Measurements from ENCODE around the gene MAGI2. TPM values are rescaled to one million over a fixed set of nuclear protein-coding genes. Genes with fewer than 3 reads are reported as not detected.

MAGI2 gene
- total RNA-seq, 1 donor from 2014 or later = 5.4 TPM

DNA sequence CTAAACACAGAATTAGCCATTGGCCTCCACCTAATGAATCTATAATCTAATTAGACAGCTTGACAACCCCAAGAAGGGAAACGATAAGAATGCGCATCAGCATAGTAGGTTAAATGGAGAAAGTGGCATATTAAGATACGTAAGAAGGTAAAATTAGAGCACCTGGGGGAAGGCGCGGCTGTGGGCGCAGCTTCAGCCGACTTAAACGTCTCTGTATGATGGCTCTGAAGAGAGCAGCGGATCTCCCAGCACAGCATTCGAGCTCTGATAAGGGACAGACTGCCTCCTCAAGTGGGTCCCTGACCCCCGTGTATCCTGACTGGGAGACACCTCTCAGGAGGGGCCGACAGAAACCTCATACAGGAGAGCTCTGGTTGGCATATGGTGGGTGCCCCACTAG lies 1136.1 kb downstream of the MAGI2 start:
- no peaks in the 10 kb centered on the region for H3K4me1 Mint-ChIP-seq (ENCODE audit: low read depth, unreplicated experiment)
- TF ChIP-seq EZH2 (IDR thresholded peaks at IDR 0.05; ENCODE audit: insufficient read depth, low read length) = no peak
- TF ChIP-seq, protein P1, sequence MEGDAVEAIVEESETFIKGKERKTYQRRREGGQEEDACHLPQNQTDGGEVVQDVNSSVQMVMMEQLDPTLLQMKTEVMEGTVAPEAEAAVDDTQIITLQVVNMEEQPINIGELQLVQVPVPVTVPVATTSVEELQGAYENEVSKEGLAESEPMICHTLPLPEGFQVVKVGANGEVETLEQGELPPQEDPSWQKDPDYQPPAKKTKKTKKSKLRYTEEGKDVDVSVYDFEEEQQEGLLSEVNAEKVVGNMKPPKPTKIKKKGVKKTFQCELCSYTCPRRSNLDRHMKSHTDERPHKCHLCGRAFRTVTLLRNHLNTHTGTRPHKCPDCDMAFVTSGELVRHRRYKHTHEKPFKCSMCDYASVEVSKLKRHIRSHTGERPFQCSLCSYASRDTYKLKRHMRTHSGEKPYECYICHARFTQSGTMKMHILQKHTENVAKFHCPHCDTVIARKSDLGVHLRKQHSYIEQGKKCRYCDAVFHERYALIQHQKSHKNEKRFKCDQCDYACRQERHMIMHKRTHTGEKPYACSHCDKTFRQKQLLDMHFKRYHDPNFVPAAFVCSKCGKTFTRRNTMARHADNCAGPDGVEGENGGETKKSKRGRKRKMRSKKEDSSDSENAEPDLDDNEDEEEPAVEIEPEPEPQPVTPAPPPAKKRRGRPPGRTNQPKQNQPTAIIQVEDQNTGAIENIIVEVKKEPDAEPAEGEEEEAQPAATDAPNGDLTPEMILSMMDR (IDR thresholded peaks at IDR 0.05; ENCODE audit: insufficient read depth, low read depth, low read length) = no peak
- H3K36me3 Mint-ChIP-seq (ENCODE audit: low read depth, unreplicated experiment) = no peaks in the 10 kb centered on the region
- no peaks in the 10 kb centered on the region for H3K27me3 Mint-ChIP-seq (ENCODE audit: low read depth, unreplicated experiment)
- Histone ChIP-seq H3K4me2 (ENCODE audit: low read length) (no peak overlapping the region), H3K27me3 (ENCODE audit: insufficient read depth, low read length) (no peaks in the 10 kb centered on the region), H3K4me3 (ENCODE audit: insufficient read depth, low read depth, low read length) (no peak overlapping the region), H3K27ac (ENCODE audit: low read depth, low read length) (no peak overlapping the region), H3K9ac (ENCODE audit: low read length) (no peak overlapping the region), H2AFZ (ENCODE audit: low read depth, low read length) (no peak overlapping the region), H3K4me1 (ENCODE audit: insufficient read depth, low read length) (no peaks in the 10 kb centered on the region), H4K20me1 (ENCODE audit: insufficient read depth, low read length) (no peaks in the 10 kb centered on the region), H3K9me3 (ENCODE audit: insufficient read depth, low read depth, low read length) (no peaks in the 10 kb centered on the region), H3K79me2 (ENCODE audit: insufficient read depth, low read length) (no peaks in the 10 kb centered on the region), H3K36me3 (ENCODE audit: insufficient read depth, low read length) (no peaks in the 10 kb centered on the region)
- H3K27ac Mint-ChIP-seq (ENCODE audit: unreplicated experiment) = no peak overlapping the region
- FAIRE-seq (no peak), DNase-seq (ENCODE audit: low read depth) (no peak)
- H3K9me3 Mint-ChIP-seq (ENCODE audit: unreplicated experiment) = no peaks in the 10 kb centered on the region
- H3K4me3 Mint-ChIP-seq (ENCODE audit: unreplicated experiment) = no peak overlapping the region

GRCh38 chr7:78316110-78316509 lies 1137.4 kb downstream of the MAGI2 start:
- no peaks in the 10 kb centered on the region for H3K27me3 Mint-ChIP-seq (ENCODE audit: low read depth, unreplicated experiment)
- no peak overlapping the region for H3K4me2 ChIP-seq (ENCODE audit: low read length)
- FAIRE-seq (no peak), DNase-seq (ENCODE audit: low read depth) (no peak)
- no peak for TF ChIP-seq EZH2 (IDR thresholded peaks at IDR 0.05; ENCODE audit: insufficient read depth, low read length)
- TF ChIP-seq, protein P1 (IDR thresholded peaks at IDR 0.05; ENCODE audit: insufficient read depth, low read depth, low read length) = no peak
- H3K4me3 Mint-ChIP-seq (ENCODE audit: unreplicated experiment) = no peak overlapping the region
- no peaks in the 10 kb centered on the region for H3K36me3 Mint-ChIP-seq (ENCODE audit: low read depth, unreplicated experiment)
- H3K4me1 ChIP-seq (ENCODE audit: insufficient read depth, low read length) = no peaks in the 10 kb centered on the region
- H3K4me1 Mint-ChIP-seq (ENCODE audit: low read depth, unreplicated experiment) = peaks cover 3% of the 10 kb centered on the region
- H3K27ac Mint-ChIP-seq (ENCODE audit: unreplicated experiment) = no peak overlapping the region
- H3K27me3 ChIP-seq (ENCODE audit: insufficient read depth, low read length) = no peaks in the 10 kb centered on the region
- H3K4me3 ChIP-seq (ENCODE audit: insufficient read depth, low read depth, low read length) = no peak overlapping the region
- H3K27ac ChIP-seq (ENCODE audit: low read depth, low read length) = no peak overlapping the region
- no peaks in the 10 kb centered on the region for H3K36me3 ChIP-seq (ENCODE audit: insufficient read depth, low read length)
- H3K9me3 ChIP-seq (ENCODE audit: insufficient read depth, low read depth, low read length) = no peaks in the 10 kb centered on the region
- H3K9me3 Mint-ChIP-seq (ENCODE audit: unreplicated experiment) = no peaks in the 10 kb centered on the region
- H3K79me2 ChIP-seq (ENCODE audit: insufficient read depth, low read length) = no peaks in the 10 kb centered on the region
- no peak overlapping the region for H3K9ac ChIP-seq (ENCODE audit: low read length)
- no peak overlapping the region for H2AFZ ChIP-seq (ENCODE audit: low read depth, low read length)
- no peaks in the 10 kb centered on the region for H4K20me1 ChIP-seq (ENCODE audit: insufficient read depth, low read length)

DNA sequence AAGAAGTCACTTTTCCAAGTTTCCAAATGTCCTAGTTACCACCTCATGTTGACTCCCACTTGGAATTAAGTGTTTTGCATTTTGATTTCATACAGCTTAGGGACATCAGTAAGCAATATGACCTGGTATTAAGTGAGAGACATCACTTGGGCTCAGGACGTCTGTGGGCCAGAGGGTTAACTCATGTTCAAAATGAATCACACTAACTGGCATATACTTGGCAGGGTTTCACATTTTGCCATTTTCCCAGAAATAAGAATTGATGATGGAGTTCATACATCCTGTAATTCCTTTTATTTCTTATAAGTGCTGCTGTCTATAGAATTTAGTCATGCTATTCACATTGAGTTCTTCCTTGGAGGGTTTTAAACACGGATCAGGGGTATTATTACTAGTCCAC lies 1138.3 kb downstream of the MAGI2 start:
- FAIRE-seq = no peak

More for the DNA sequence above, 1138.3 kb downstream of the MAGI2 start:
- Histone ChIP-seq H3K9ac (ENCODE audit: low read length) (no peak overlapping the region), H3K4me2 (ENCODE audit: low read length) (no peak overlapping the region), H3K36me3 (ENCODE audit: insufficient read depth, low read length) (no peaks in the 10 kb centered on the region), H4K20me1 (ENCODE audit: insufficient read depth, low read length) (no peaks in the 10 kb centered on the region), H3K27me3 (ENCODE audit: insufficient read depth, low read length) (no peaks in the 10 kb centered on the region), H3K79me2 (ENCODE audit: insufficient read depth, low read length) (no peaks in the 10 kb centered on the region), H3K4me3 (ENCODE audit: insufficient read depth, low read depth, low read length) (no peak overlapping the region), H3K27ac (ENCODE audit: low read depth, low read length) (no peak overlapping the region), H3K4me1 (ENCODE audit: insufficient read depth, low read length) (no peaks in the 10 kb centered on the region), H3K9me3 (ENCODE audit: insufficient read depth, low read depth, low read length) (no peaks in the 10 kb centered on the region), H2AFZ (ENCODE audit: low read depth, low read length) (no peak overlapping the region)
- peaks cover 5% of the 10 kb centered on the region for H3K4me1 Mint-ChIP-seq (ENCODE audit: low read depth, unreplicated experiment)
- no peak for DNase-seq (ENCODE audit: low read depth)
- H3K27me3 Mint-ChIP-seq (ENCODE audit: low read depth, unreplicated experiment) = no peaks in the 10 kb centered on the region
- TF ChIP-seq, protein P1 (IDR thresholded peaks at IDR 0.05; ENCODE audit: insufficient read depth, low read depth, low read length) = no peak
- no peak for TF ChIP-seq EZH2 (IDR thresholded peaks at IDR 0.05; ENCODE audit: insufficient read depth, low read length)
- no peaks in the 10 kb centered on the region for H3K36me3 Mint-ChIP-seq (ENCODE audit: low read depth, unreplicated experiment)
- H3K4me3 Mint-ChIP-seq (ENCODE audit: unreplicated experiment) = no peak overlapping the region
- no peak overlapping the region for H3K27ac Mint-ChIP-seq (ENCODE audit: unreplicated experiment)
- no peaks in the 10 kb centered on the region for H3K9me3 Mint-ChIP-seq (ENCODE audit: unreplicated experiment)

Measured in astrocyte (in vitro differentiated cells and primary cell).